A375 (cell line): ENCODE data around the gene YDJC. TPM values are rescaled to one million over a fixed set of nuclear protein-coding genes. Genes with fewer than 3 reads are reported as not detected.

Experiments
- small RNA-seq: library from RNA; depleted of rRNA; stranded (forward); fragments of <200 nt; gene quantifications from one replicate; pipeline ENCODE3, GENCODE V24; 2014
- total RNA-seq: library from RNA; depleted of rRNA; stranded (reverse); fragments of >200 nt; shearing (Covaris generic); gene quantifications from 2 replicates; pipeline ENCODE4 v1.2.3, GENCODE V29; 2014; rRNA removed

YDJC gene, protein sequence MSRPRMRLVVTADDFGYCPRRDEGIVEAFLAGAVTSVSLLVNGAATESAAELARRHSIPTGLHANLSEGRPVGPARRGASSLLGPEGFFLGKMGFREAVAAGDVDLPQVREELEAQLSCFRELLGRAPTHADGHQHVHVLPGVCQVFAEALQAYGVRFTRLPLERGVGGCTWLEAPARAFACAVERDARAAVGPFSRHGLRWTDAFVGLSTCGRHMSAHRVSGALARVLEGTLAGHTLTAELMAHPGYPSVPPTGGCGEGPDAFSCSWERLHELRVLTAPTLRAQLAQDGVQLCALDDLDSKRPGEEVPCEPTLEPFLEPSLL
- 59.2 and 72.3 TPM in 2 replicates for total RNA-seq

GRCh38 chr22:21629255-21630149 is at the start of gene YDJC:
Gene YDJC, minus strand, starts transcription at chr22:21630022. Its CDS starts 8 bp downstream, at chr22:21630014.

DNA sequence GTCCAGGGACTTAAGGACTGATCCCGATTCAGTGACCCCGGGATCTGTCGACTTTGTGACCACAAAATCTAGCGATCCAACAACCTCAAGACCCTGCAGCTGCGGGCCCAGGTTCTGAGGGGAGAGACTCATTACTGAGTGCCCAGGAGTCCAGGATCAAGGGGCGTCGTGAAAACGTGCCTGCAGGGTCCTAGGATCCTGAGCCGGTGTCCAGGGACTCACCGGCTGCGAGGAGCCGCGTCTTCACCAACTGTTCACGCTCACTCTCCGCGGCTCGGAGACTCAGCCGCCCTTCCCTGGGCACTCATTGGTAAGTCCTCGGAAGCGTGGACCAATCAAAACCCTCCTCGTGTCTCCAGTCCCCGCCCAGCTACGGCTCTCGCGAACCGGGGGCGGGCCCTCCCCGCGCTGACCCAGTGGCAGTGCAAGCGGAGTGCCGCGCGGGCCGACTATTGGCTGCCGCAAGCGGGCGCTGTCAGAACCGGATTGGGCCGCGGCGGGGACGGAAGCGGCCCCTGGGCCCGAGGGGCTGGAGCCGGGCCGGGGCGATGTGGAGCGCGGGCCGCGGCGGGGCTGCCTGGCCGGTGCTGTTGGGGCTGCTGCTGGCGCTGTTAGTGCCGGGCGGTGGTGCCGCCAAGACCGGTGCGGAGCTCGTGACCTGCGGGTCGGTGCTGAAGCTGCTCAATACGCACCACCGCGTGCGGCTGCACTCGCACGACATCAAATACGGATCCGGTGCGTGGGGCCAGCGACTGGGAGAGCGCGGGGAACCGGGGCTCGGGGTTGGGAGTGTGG is 12.2 kb upstream of the YDJC start, which contains the start of gene SDF2L1:
TSS of gene SDF2L1 (plus strand) at position 514 of the 795 bp plus-strand sequence. CDS start at position 549, 35 bp downstream.

DNA sequence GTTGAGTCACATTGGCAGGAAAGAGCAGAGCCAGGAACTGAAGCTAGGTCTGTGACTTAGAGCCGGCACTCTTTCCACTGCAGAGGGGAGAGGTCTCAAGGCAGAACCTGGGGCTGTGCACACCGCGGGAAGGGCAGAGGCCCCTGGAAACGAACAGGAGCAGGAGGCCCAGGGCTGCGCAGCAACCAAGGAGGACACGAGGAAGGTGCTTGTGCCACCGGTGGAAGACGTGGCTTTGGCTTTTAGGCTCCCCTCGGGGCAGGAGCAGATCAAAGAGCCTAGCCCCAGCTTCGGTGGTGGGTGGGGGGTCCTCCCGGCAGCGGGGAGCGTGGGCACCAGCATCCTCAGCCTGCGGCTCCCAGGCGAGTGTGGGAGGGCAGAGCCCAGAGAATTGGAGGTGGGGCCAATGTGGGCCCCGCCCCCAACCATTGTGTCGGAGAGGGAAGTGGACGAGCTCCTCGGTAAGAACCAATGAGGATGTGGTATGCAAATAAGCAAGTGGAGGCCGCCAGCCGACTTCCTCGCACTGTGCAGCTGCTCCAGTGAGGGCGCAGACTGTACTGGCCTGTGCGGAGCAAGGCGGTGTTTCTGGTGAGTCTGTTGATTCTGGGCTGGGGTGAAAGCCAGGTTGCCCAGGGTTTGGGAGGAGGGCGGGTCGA is 2.5 kb upstream of the YDJC start, which contains the start of gene CCDC116:
TSS of gene CCDC116 (plus strand) at position 524 of the 659 bp plus-strand sequence. CDS start 422 bp downstream, outside the sequence.

Small RNAs within 50 kb of the gene (small RNA-seq; reads per million reads assigned to genes)
- 1.3 reads per million, percentile 62 among the genes with 10 or more reads in this experiment for gene MIR301B

Other genes with a start within 250 kb of the YDJC start
- gene RIMBP3B, start 246.3 kb downstream of the YDJC start, total RNA-seq = 0.53 TPM in 2 replicates
- gene HIC2, start 212.7 kb downstream of the YDJC start, total RNA-seq = 5.6 and 6.7 TPM in 2 replicates
- gene TMEM191C, start 162.6 kb downstream of the YDJC start, total RNA-seq = 0.53 and 1.8 TPM in 2 replicates
- 0.03 TPM in 1 of 2 replicates, not detected in the other for gene RIMBP3C, start 78.6 kb downstream of the YDJC start, total RNA-seq
- gene UBE2L3, start 62.3 kb downstream of the YDJC start, total RNA-seq = 32.3 and 34.1 TPM in 2 replicates
- not detected in 2 replicates for gene CCDC116, start 2.7 kb upstream of the YDJC start, total RNA-seq
- 38.8 and 67.4 TPM in 2 replicates for gene SDF2L1, start 12.3 kb upstream of the YDJC start, total RNA-seq
- 27.7 and 29.0 TPM in 2 replicates for gene PPIL2, start 36.0 kb upstream of the YDJC start, total RNA-seq
- gene YPEL1, start 105.8 kb upstream of the YDJC start, total RNA-seq = 0.38 and 0.48 TPM in 2 replicates
- 17.3 and 23.7 TPM in 2 replicates for gene MAPK1, start 237.6 kb upstream of the YDJC start, total RNA-seq